ENCODE results near the gene DENND2D. TPM values are rescaled to one million over a fixed set of nuclear protein-coding genes. Genes with fewer than 3 reads are reported as not detected.
"Not testable (repeated sequence)": the region's sequence is repeated elsewhere in the genome, so short reads cannot be mapped to it uniquely, and the experiment has no call there.

DENND2D gene
- total RNA-seq, 1 donor from 2014 or later: 1.8 TPM

DNA sequence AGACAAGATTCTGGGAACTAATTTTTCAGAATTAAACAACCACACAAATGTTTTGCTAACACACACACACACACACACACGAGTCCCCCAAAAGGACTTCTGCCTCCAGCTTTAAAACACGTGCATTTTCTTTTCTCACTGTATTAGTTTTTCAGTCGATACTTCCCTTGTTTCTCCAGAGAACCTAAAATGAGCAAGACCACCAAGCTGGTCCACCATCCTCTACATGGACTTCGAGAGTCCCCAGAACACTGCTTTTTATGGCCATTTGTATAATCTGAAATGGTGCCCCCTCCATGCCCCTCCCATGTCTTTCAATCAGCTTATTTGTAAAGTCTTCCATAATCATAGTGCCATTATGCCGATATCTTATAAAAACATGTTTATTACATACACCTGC, 16.3 kb upstream of the DENND2D start:
- H3K4me3 ChIP-seq: no peak overlapping the region
- peaks cover 8% of the 10 kb centered on the region for H3K4me1 ChIP-seq
- intact Hi-C loops (cut with micrococcal nuclease): no loop called here
- no peak for DNase-seq
- no peaks in the 10 kb centered on the region for H3K9me3 ChIP-seq (replicated peaks)
- H3K27ac ChIP-seq (replicated peaks): no peak overlapping the region
- TF ChIP-seq, protein P1, sequence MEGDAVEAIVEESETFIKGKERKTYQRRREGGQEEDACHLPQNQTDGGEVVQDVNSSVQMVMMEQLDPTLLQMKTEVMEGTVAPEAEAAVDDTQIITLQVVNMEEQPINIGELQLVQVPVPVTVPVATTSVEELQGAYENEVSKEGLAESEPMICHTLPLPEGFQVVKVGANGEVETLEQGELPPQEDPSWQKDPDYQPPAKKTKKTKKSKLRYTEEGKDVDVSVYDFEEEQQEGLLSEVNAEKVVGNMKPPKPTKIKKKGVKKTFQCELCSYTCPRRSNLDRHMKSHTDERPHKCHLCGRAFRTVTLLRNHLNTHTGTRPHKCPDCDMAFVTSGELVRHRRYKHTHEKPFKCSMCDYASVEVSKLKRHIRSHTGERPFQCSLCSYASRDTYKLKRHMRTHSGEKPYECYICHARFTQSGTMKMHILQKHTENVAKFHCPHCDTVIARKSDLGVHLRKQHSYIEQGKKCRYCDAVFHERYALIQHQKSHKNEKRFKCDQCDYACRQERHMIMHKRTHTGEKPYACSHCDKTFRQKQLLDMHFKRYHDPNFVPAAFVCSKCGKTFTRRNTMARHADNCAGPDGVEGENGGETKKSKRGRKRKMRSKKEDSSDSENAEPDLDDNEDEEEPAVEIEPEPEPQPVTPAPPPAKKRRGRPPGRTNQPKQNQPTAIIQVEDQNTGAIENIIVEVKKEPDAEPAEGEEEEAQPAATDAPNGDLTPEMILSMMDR (IDR thresholded peaks at IDR 0.05; ENCODE audit: borderline replicate concordance): no peak
- H3K36me3 ChIP-seq: no peaks in the 10 kb centered on the region
- peaks cover 14% of the 10 kb centered on the region for H3K27me3 ChIP-seq (ENCODE audit: low read depth)

DNA sequence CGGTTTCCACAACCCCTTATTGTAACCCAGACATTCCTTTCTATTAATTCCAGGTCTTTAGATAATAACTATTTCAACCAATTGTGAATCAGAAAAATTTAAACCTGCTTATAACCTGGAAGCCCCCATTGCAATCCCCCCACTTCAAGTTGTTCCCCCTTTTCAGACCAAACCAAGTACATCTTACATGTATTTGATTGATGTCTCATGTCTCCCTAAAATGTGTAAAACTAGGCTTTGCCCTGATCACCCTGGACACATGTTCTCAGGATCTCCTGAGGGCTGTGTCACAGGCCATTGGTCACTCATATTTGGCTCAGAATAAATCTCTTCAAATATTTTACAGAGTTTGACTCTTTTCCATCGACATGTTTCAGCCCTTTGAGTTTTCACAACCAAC, 14.8 kb upstream of the DENND2D start:
- H3K27ac ChIP-seq (replicated peaks); H3K4me3 ChIP-seq; intact Hi-C loops (cut with micrococcal nuclease); H3K4me1 ChIP-seq; H3K9me3 ChIP-seq (replicated peaks); DNase-seq; H3K36me3 ChIP-seq: not testable (repeated sequence)
- peaks cover 28% of the 10 kb centered on the region for H3K27me3 ChIP-seq (ENCODE audit: low read depth)

DNA sequence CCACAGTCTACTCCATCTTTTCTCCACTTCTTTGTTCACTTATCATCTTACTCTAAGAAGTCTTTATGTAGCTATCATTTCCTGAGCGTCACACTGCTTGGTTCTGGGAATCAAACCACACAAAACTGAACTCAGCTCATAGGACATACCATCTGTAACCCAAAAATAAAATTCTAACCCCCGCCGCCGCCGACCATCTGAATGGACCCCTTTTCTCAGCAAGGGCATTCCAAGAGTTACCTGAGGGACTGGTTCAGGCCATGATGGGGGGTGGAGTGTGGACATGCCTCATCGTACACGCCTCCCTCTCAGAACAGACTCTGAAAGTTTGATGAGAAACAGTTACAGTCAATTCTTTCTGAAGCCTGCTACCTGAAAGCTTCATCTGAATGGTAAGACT, 14.4 kb upstream of the DENND2D start:
- Histone ChIP-seq H3K36me3 (no peaks in the 10 kb centered on the region), H3K9me3 (replicated peaks) (no peaks in the 10 kb centered on the region), H3K4me1 (peaks cover 8% of the 10 kb centered on the region), H3K4me3 (no peak overlapping the region), H3K27ac (replicated peaks) (no peak overlapping the region), H3K27me3 (ENCODE audit: low read depth) (peaks cover 31% of the 10 kb centered on the region)
- intact Hi-C loops (cut with micrococcal nuclease): no loop called here
- TF ChIP-seq, protein P1 (IDR thresholded peaks at IDR 0.05; ENCODE audit: borderline replicate concordance): no peak
- no peak for DNase-seq

DNA sequence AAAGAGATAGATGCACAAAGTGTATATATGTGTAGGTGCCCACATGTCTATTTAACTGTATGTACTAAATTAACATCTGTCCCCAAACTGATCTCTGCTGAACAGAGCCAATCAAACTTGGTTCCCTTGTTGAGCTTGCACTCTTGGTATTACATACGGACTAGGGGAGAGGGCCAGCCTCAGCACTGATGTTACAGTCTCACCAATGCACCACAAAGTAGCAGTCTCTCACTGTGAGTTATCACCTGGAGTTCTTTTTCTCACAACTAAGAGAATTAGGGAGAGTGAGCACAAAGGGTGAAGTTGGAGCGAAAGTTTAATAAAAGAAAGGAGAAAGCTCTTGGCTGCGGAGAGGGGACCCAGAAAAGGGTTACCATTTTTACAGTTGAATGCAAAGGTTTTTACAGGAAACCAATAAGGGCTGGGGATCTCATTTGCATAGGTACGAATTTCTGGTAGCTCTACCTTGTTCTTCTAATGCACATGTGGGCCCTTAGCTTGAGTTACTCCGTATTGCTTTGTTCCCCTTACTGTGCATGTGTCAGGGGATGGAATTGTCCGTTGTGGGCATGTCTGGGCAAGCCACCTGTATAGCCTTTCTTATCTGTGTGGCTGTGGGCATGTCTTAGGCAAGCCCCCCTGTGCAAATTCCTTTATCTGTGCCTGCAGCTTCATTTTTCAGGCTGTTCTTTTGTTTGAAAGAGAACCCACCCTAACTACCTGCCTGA, 13.8 kb upstream of the DENND2D start:
- H3K9me3 ChIP-seq (replicated peaks): no peaks in the 10 kb centered on the region
- TF ChIP-seq, protein P1 (IDR thresholded peaks at IDR 0.05; ENCODE audit: borderline replicate concordance): no peak
- peaks cover 37% of the 10 kb centered on the region for H3K27me3 ChIP-seq (ENCODE audit: low read depth)
- no peaks in the 10 kb centered on the region for H3K36me3 ChIP-seq
- peaks cover 1% of the 10 kb centered on the region for H3K4me1 ChIP-seq
- no peak overlapping the region for H3K4me3 ChIP-seq
- no peak overlapping the region for H3K27ac ChIP-seq (replicated peaks)
- intact Hi-C loops (cut with micrococcal nuclease): no loop called here
- no peak for DNase-seq

DNA sequence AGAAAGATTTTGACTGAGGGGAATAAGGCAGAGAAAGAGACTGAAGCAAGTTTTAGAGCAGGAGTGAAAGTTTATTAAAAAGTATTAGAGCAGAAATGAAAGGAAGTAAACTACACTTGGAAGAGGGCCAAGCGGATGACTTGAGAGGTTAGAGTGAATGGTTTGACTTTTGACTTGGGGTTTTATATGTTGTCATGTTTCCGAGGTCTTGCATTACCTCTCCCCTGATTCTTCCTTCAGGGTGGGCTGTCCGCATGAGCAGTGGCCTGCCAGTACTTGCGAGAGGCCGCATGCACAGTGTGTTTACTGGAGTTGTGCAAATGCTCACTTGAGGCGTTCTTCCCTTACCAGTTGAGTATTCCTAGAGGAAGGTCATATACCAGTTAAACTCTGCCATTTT, 13.0 kb upstream of the DENND2D start:
- TF ChIP-seq, protein P1 (IDR thresholded peaks at IDR 0.05; ENCODE audit: borderline replicate concordance): no peak
- H3K9me3 ChIP-seq (replicated peaks): no peaks in the 10 kb centered on the region
- no peak overlapping the region for H3K4me3 ChIP-seq
- peaks cover 44% of the 10 kb centered on the region for H3K27me3 ChIP-seq (ENCODE audit: low read depth)
- no peaks in the 10 kb centered on the region for H3K4me1 ChIP-seq
- H3K36me3 ChIP-seq: no peaks in the 10 kb centered on the region
- no peak overlapping the region for H3K27ac ChIP-seq (replicated peaks)
- DNase-seq: no peak
- intact Hi-C loops (cut with micrococcal nuclease): no loop called here

DNA sequence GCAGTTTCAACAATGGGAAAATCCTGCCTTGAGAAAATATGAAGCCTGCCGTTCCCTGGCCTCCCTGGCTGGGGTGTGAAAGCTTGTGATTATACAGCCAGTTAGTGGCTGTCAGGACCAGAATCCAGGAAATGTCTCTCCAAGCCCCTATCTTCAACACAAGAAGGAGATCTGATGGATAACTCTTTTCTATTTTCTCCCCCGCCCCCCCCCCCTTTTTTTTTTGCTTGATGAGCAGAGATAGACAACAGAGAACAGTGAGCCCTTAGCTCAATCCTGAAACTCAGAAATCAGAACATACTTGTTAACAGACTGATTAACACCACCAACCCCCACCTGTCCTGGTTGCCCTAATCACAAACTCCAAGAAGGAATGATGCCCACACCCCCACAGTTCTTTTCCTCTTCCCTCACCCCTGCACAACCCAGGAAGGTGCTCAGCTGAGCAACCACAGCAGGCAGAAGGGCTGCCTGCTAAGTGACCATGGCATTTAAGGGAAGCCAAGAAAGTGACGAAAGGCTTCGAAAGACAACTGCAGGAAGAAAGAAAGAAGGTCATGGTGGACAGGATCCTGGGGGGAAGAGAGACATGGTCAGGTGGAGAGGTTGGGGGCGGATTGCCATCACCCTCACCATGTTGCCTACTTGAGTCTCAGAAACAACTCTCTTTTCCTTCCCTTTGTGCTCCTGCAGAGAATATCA, 12.3 kb upstream of the DENND2D start:
- TF ChIP-seq, protein P1 (IDR thresholded peaks at IDR 0.05; ENCODE audit: borderline replicate concordance): no peak
- intact Hi-C loops (cut with micrococcal nuclease): no loop called here
- no peaks in the 10 kb centered on the region for H3K9me3 ChIP-seq (replicated peaks)
- peaks cover 44% of the 10 kb centered on the region for H3K27me3 ChIP-seq (ENCODE audit: low read depth)
- DNase-seq: no peak
- H3K4me3 ChIP-seq: no peak overlapping the region
- no peaks in the 10 kb centered on the region for H3K36me3 ChIP-seq
- no peak overlapping the region for H3K27ac ChIP-seq (replicated peaks)
- H3K4me1 ChIP-seq: no peaks in the 10 kb centered on the region

Data from left ventricle myocardium inferior (tissue), 1 donor.